GM12878 (cell line): ENCODE results near the gene POLR1D. TPM values are rescaled to one million over a fixed set of nuclear protein-coding genes. Genes with fewer than 3 reads are reported as not detected.

Experiments used
- ATAC-seq: fragments of 200-7000 bp; cut with Tn5 transposase; 3 replicates; pipeline ENCODE4 v1.9.1; 2020; ENCODE audit warnings: mild to moderate bottlenecking, moderate library complexity
- BruUV-seq: library from RNA; stranded (reverse); fragments of 400-500 nt; replicated peaks from 2 replicates; lab custom pipeline; 2021; lab: Mats Ljungman, UMichigan
- CTCF ChIA-PET: fragments of 300-600 bp; sonication (Branson Sonifier 250); formaldehyde crosslinking; extraction: SDS; loops from one replicate; lab custom pipeline; 2021; ENCODE audit warnings: inconsistent platforms; lab: Yijun Ruan, JAX
- POLR2A ChIA-PET: fragments of 350-600 bp; formaldehyde crosslinking; extraction: SDS; loops from one replicate; lab custom pipeline; 2021; ENCODE audit warnings: inconsistent platforms; lab: Charles Lee
- RAD21 ChIA-PET: fragments of 300-600 bp; sonication (Branson Sonifier 250); formaldehyde crosslinking; loops from one replicate; lab custom pipeline; 2023; ENCODE audit warnings: antibody characterized with exemption; ENCODE audit not compliant: unreplicated experiment; lab: Charles Lee
- SMC1A ChIA-PET: fragments of 300-600 bp; sonication (Branson Sonifier 250); formaldehyde crosslinking; loops from one replicate; lab custom pipeline; 2023; ENCODE audit not compliant: unreplicated experiment, uncharacterized antibody; lab: Charles Lee
- DNase-seq: peaks from one replicate; pipeline ENCODE4 v3.0.0-alpha.2; 2011; ENCODE audit warnings: low read depth, low spot score
- FAIRE-seq: peaks from 3 replicates; lab custom pipeline; 2011; peaks lifted over from hg19 to GRCh38; lab: Jason Lieb, UNC
- H2AFZ ChIP-seq: 2 replicates; pipeline ENCODE4 v1.6.0; 2011; ENCODE audit warnings: low read depth, low read length, control low read depth; ENCODE audit not compliant: control insufficient read depth
- H3K27ac ChIP-seq: 2 replicates; pipeline ENCODE4 v1.5.1; 2011; ENCODE audit warnings: control low read depth; ENCODE audit not compliant: control insufficient read depth, insufficient read depth
- H3K27me3 ChIP-seq, 2 experiments: replicated peaks in 1 of 2; 2 replicates each; pipeline versions ENCODE4 v1.6.0 to v1.6.1; 2011; ENCODE audit warnings: low read length in 1 of 2; ENCODE audit not compliant: control insufficient read depth in 2 of 2, insufficient read depth in 2 of 2
- H3K36me3 ChIP-seq, 2 experiments: 2 replicates each; pipeline ENCODE4 v1.5.1; 2011; ENCODE audit warnings: low read length in 1 of 2; ENCODE audit not compliant: control insufficient read depth in 2 of 2, insufficient read depth in 2 of 2
- H3K4me1 ChIP-seq: 2 replicates; pipeline ENCODE4 v1.6.1; 2011; ENCODE audit warnings: mild to moderate bottlenecking, low read length, moderate library complexity, mixed read lengths; ENCODE audit not compliant: control insufficient read depth, insufficient read depth
- H3K4me2 ChIP-seq: 2 replicates; pipeline ENCODE4 v1.6.0; 2011; ENCODE audit warnings: control low read depth; ENCODE audit not compliant: control insufficient read depth, insufficient read depth
- H3K4me3 ChIP-seq: fragments of 200-600 bp; sonication (generic); 2 replicates; pipeline ENCODE4 v1.5.1; 2016
- H3K79me2 ChIP-seq: 2 replicates; pipeline ENCODE4 v1.6.0; 2011; ENCODE audit warnings: low read length; ENCODE audit not compliant: control insufficient read depth, insufficient read depth
- H3K9ac ChIP-seq: 2 replicates; pipeline ENCODE4 v1.8.0; 2011; ENCODE audit warnings: low read length, control low read depth, mixed read lengths; ENCODE audit not compliant: control insufficient read depth, insufficient read depth
- H3K9me3 ChIP-seq: replicated peaks from 3 replicates; pipeline ENCODE4 v1.5.1; 2011; ENCODE audit warnings: mild to moderate bottlenecking, low read length; ENCODE audit not compliant: control insufficient read depth, insufficient read depth
- H4K20me1 ChIP-seq: 2 replicates; pipeline ENCODE4 v1.6.0; 2011; ENCODE audit not compliant: control insufficient read depth, insufficient read depth
- CREB1 ChIP-seq: IDR thresholded peaks from 2 replicates; pipeline ENCODE4 v1.6.1; 2012; ENCODE audit warnings: low read depth, mild to moderate bottlenecking, inconsistent platforms
- CREM ChIP-seq: IDR thresholded peaks from 2 replicates; pipeline ENCODE4 v1.6.1; 2014; ENCODE audit warnings: antibody characterized with exemption, low read depth
- FOS ChIP-seq: IDR thresholded peaks from 3 replicates; pipeline ENCODE4 v1.6.1; 2011; ENCODE audit warnings: borderline replicate concordance; ENCODE audit not compliant: insufficient read length; ENCODE audit errors: extremely low read depth
- PML ChIP-seq: IDR thresholded peaks from 2 replicates; pipeline ENCODE4 v1.6.1; 2012; ENCODE audit warnings: low read length, inconsistent platforms
- RFX5 ChIP-seq: IDR thresholded peaks from 2 replicates; pipeline ENCODE4 v1.6.1; 2011; ENCODE audit warnings: low read depth, low read length, improper control_type of control experiment
- STAT1 ChIP-seq: fragments of 450-650 bp; conservative IDR thresholded peaks from 2 replicates; pipeline ENCODE4 v1.6.1; 2014; ENCODE audit warnings: antibody characterized with exemption, mild to moderate bottlenecking
- SUPT20H ChIP-seq: IDR thresholded peaks from 2 replicates; pipeline ENCODE4 v1.6.1; 2011; ENCODE audit warnings: low read depth, mild to moderate bottlenecking, low read length, moderate library complexity, borderline replicate concordance; ENCODE audit not compliant: control insufficient read depth
- TCF7 ChIP-seq: IDR thresholded peaks from 2 replicates; pipeline ENCODE4 v1.6.1; 2014; ENCODE audit warnings: antibody characterized with exemption, borderline replicate concordance
- YBX1 ChIP-seq: fragments of 450-650 bp; IDR thresholded peaks from 2 replicates; pipeline ENCODE4 v1.6.1; 2016; ENCODE audit warnings: antibody characterized with exemption
- ZNF207 ChIP-seq: fragments of 450-650 bp; IDR thresholded peaks from 2 replicates; pipeline ENCODE4 v1.6.1; 2014; ENCODE audit warnings: antibody characterized with exemption, mild to moderate bottlenecking, borderline replicate concordance
- ZNF217 ChIP-seq: fragments of 450-650 bp; IDR thresholded peaks from 2 replicates; pipeline ENCODE4 v1.6.1; 2017; ENCODE audit warnings: antibody characterized with exemption, mild to moderate bottlenecking
- ZNF24 ChIP-seq: fragments of 450-650 bp; IDR thresholded peaks from 2 replicates; pipeline ENCODE4 v1.6.1; 2017; ENCODE audit warnings: antibody characterized with exemption, mild to moderate bottlenecking
- ZNF274 ChIP-seq: IDR thresholded peaks from one replicate; pipeline ENCODE4 v1.8.0; 2011; ENCODE audit not compliant: insufficient read length, insufficient read depth
- WGBS: methylation state at CpG from one replicate; pipeline ENCODE4 v1.1.6; 2016; ENCODE audit warnings: low lambda C conversion rate; ENCODE audit not compliant: insufficient replicate concordance, insufficient coverage; ENCODE audit errors: missing lambda C conversion rate; 5-methylcytosine and 5-hydroxymethylcytosine counted together
- in situ Hi-C: fragments of 300-500 bp; cut with MboI; formaldehyde crosslinking; loops from 9 replicates; pipeline ENCODE4 v1.14.3; 2018; ENCODE audit warnings: mixed read lengths
- intact Hi-C: fragments of 100-400 bp; cut with micrococcal nuclease; formaldehyde crosslinking; loops from one replicate; pipeline ENCODE4 v1.14.2; 2022; ENCODE audit not compliant: unreplicated experiment
- polyA plus RNA-seq, 11 experiments: library from polyadenylated mRNA; depleted of rRNA in 4 of 11; unstranded in 6 of 11; stranded (reverse) in 5 of 11; fragments of >200 nt; fragmentation: Nextera tagmentation in 4 of 11; fragmentation: Illumina TruSeq in 1 of 11; extraction: Ambion mirVana in 4 of 11; extraction: Trizol in 1 of 11; gene quantifications; 1 replicate in 1 of 11; 2 replicates in 10 of 11; pipeline versions ENCODE4 v1.2.1 to v1.2.3, GENCODE V29; 2011 to 2016; ENCODE audit warnings: inconsistent platforms in 2 of 11, missing spikeins in 2 of 11, low read depth in 1 of 11
- total RNA-seq, 4 experiments: library from RNA; depleted of rRNA in 3 of 4; stranded (reverse); fragments of >200 nt in 3 of 4; fragmentation: Illumina TruSeq in 1 of 4; extraction: Trizol in 1 of 4; gene quantifications; 2 replicates each; pipeline versions ENCODE4 v1.2.1 to v1.2.3, GENCODE V29; 2013 to 2021
- TF ChIP-seq, protein P1 (sequence below): IDR thresholded peaks from 2 replicates; pipeline ENCODE4 v1.6.1; 2012; ENCODE audit warnings: improper control_type of control experiment, low read depth, low read length; ENCODE audit not compliant: insufficient replicate concordance
- TF ChIP-seq, protein P2 (sequence below): IDR thresholded peaks from 2 replicates; pipeline ENCODE4 v1.6.1; 2012; ENCODE audit warnings: low read depth, low read length, improper control_type of control experiment
- TF ChIP-seq, protein P3 (sequence below): fragments of 450-650 bp; IDR thresholded peaks from 2 replicates; pipeline ENCODE4 v1.6.1; 2016; ENCODE audit warnings: mild to moderate bottlenecking

POLR1D gene
- total and polyA plus RNA-seq, 10 of the 15 experiments (the other 5 are each of a cell fraction or from before 2014, with no cell fraction given): 119 to 223 (median 160) TPM

DNA sequence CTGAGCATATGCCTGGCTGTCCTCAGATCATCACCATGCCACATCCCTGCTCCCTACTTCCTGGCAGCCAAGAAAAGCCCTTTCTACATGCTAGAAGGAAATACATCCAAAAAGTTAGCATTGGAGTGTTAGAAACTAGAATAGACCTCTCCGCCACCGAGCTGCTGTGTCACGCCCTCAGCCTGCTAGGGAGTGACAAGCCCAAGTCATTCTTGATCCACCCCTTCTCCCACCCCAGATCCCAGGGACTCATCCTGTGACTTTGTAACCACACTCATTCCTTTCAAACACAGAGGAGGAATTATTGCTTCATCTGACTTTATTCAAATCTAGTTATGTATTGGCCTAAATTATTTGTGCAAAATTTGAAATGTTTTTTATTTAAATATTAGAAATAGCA lies 45.3 kb downstream of the POLR1D start:
- Histone ChIP-seq H3K36me3 (peaks cover 0 to 7% of the 10 kb centered on the region in 2 experiments), H3K27ac (no peak overlapping the region), H3K27me3 (no peaks in the 10 kb centered on the region), H2AFZ (no peak overlapping the region), H3K4me3 (no peak overlapping the region), H3K4me2 (no peak overlapping the region), H4K20me1 (no peaks in the 10 kb centered on the region), H3K9me3 (no peaks in the 10 kb centered on the region), H3K9ac (no peak overlapping the region), H3K79me2 (no peaks in the 10 kb centered on the region), H3K4me1 (no peaks in the 10 kb centered on the region)
- ChIA-PET RAD21 (no interaction called here), CTCF (interaction anchor here (1.4 kb wide), 1 partner anchor 134 kb away, joined by 4 read pairs; no protein-coding TSS in a partner anchor), SMC1A (no interaction called here), POLR2A (interaction anchor here (0.5 kb wide), 1 partner anchor 17 kb away, joined by 4 read pairs; no protein-coding TSS in a partner anchor)
- no peak for FAIRE-seq
- DNase-seq: no peak
- 96% methylated on average over 3 of the region's 3 CpGs for WGBS
- in situ Hi-C loops (no loop called here), intact Hi-C loops (no loop called here)
- ATAC-seq: no peak
- TF ChIP-seq CREB1: no peak
- no peak for TF ChIP-seq STAT1
- no peak for TF ChIP-seq ZNF24
- TF ChIP-seq, protein P1, sequence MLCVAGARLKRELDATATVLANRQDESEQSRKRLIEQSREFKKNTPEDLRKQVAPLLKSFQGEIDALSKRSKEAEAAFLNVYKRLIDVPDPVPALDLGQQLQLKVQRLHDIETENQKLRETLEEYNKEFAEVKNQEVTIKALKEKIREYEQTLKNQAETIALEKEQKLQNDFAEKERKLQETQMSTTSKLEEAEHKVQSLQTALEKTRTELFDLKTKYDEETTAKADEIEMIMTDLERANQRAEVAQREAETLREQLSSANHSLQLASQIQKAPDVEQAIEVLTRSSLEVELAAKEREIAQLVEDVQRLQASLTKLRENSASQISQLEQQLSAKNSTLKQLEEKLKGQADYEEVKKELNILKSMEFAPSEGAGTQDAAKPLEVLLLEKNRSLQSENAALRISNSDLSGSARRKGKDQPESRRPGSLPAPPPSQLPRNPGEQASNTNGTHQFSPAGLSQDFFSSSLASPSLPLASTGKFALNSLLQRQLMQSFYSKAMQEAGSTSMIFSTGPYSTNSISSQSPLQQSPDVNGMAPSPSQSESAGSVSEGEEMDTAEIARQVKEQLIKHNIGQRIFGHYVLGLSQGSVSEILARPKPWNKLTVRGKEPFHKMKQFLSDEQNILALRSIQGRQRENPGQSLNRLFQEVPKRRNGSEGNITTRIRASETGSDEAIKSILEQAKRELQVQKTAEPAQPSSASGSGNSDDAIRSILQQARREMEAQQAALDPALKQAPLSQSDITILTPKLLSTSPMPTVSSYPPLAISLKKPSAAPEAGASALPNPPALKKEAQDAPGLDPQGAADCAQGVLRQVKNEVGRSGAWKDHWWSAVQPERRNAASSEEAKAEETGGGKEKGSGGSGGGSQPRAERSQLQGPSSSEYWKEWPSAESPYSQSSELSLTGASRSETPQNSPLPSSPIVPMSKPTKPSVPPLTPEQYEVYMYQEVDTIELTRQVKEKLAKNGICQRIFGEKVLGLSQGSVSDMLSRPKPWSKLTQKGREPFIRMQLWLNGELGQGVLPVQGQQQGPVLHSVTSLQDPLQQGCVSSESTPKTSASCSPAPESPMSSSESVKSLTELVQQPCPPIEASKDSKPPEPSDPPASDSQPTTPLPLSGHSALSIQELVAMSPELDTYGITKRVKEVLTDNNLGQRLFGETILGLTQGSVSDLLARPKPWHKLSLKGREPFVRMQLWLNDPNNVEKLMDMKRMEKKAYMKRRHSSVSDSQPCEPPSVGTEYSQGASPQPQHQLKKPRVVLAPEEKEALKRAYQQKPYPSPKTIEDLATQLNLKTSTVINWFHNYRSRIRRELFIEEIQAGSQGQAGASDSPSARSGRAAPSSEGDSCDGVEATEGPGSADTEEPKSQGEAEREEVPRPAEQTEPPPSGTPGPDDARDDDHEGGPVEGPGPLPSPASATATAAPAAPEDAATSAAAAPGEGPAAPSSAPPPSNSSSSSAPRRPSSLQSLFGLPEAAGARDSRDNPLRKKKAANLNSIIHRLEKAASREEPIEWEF: no peak
- TF ChIP-seq CREM: no peak
- TF ChIP-seq, protein P2, sequence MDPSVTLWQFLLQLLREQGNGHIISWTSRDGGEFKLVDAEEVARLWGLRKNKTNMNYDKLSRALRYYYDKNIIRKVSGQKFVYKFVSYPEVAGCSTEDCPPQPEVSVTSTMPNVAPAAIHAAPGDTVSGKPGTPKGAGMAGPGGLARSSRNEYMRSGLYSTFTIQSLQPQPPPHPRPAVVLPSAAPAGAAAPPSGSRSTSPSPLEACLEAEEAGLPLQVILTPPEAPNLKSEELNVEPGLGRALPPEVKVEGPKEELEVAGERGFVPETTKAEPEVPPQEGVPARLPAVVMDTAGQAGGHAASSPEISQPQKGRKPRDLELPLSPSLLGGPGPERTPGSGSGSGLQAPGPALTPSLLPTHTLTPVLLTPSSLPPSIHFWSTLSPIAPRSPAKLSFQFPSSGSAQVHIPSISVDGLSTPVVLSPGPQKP: no peak
- no peak for TF ChIP-seq ZNF207
- no peak for TF ChIP-seq ZNF274
- TF ChIP-seq ZNF217: no peak
- TF ChIP-seq RFX5: no peak
- TF ChIP-seq TCF7: no peak
- TF ChIP-seq SUPT20H: no peak
- TF ChIP-seq FOS: no peak
- TF ChIP-seq, protein P3, sequence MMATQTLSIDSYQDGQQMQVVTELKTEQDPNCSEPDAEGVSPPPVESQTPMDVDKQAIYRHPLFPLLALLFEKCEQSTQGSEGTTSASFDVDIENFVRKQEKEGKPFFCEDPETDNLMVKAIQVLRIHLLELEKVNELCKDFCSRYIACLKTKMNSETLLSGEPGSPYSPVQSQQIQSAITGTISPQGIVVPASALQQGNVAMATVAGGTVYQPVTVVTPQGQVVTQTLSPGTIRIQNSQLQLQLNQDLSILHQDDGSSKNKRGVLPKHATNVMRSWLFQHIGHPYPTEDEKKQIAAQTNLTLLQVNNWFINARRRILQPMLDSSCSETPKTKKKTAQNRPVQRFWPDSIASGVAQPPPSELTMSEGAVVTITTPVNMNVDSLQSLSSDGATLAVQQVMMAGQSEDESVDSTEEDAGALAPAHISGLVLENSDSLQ: no peak
- TF ChIP-seq YBX1: no peak
- no peak for TF ChIP-seq PML
- no TSS peak for BruUV-seq
